NB4 (cell line): ENCODE data around the gene ST8SIA2.

Source experiments
- CTCF ChIP-seq: IDR thresholded peaks from one replicate; pipeline ENCODE4 v1.5.1; 2012; ENCODE audit warnings: low read depth, low read length
- MAX ChIP-seq: IDR thresholded peaks from 2 replicates; pipeline ENCODE4 v1.6.1; 2011; ENCODE audit warnings: low read depth, low read length
- MYC ChIP-seq: IDR thresholded peaks from 2 replicates; pipeline ENCODE4 v1.6.1; 2011; ENCODE audit warnings: low read depth, low read length
- POLR2A ChIP-seq: IDR thresholded peaks from 2 replicates; pipeline ENCODE4 v1.6.1; 2011; ENCODE audit warnings: mild to moderate bottlenecking; ENCODE audit not compliant: insufficient read length; ENCODE audit errors: extremely low read depth

GRCh38 chr15:92438471-92438870 is 44.8 kb downstream of the ST8SIA2 start:
- TF ChIP-seq CTCF: no peak
- no peak for TF ChIP-seq POLR2A
- no peak for TF ChIP-seq MAX
- TF ChIP-seq MYC: no peak
